ENCODE results near the gene OPN3. TPM values are rescaled to one million over a fixed set of nuclear protein-coding genes. Genes with fewer than 3 reads are reported as not detected.
A peak's percentile ranks its signal among the peaks of the same experiment; 100 is the strongest.

OPN3 gene
- total and polyA plus RNA-seq, 9 of the 15 experiments (the other 6 are each of a cell fraction or from before 2014, with no cell fraction given): 4.2 to 34.6 (median 17.0) TPM

DNA sequence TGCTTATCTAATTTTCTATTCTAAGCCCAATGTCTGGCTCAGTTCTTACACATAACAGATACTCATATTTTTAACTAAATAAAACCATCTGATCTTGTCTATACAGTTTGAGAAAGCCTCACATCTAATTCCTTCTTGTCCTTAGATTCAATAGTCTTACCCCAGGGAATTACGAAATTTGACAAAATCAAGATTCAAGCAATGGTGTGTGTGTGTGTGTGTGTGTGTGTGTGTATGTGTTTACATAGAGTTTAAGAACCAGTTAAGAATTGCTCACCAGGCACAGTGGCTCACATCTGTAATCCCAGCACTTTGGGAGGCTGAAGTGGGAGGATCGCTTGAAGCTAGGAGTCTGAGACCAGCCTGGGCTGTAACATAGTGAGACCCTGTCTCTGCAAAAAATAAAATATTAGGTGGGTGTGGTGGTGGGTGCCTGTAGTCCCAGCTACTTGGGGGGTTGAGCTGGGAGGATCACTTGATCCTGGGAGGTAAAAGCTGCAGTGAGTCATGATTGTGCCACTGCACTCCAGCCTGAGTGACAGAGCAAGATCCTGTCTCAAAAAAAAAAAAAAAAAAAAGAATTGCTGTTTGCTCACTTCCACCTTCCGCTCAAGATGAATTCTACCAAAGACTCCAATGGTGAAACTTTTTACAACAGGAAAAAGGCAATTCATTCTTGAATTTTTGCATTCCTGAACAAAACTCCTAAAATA is 18.1 kb upstream of the OPN3 start:
- H3K4me3 ChIP-seq: no peak overlapping the region
- in situ Hi-C loops (cut with MboI): no loop called here
- no peak for FAIRE-seq
- H3K4me2 ChIP-seq (ENCODE audit: insufficient read depth, low read length): no peak overlapping the region
- DNase-seq (ENCODE audit: extremely low read depth in 1 of 4, low spot score in 3 of 4): no peak
- no peaks in the 10 kb centered on the region for H3K9me1 ChIP-seq (ENCODE audit: control insufficient read depth, insufficient read depth, low read length)
- H3K36me3 ChIP-seq (ENCODE audit: control insufficient read depth, insufficient read depth, low read length): no peaks in the 10 kb centered on the region
- no peak overlapping the region for H3K27ac ChIP-seq (ENCODE audit: extremely low read depth, low read depth, low read length)
- no peaks in the 10 kb centered on the region for H3K79me2 ChIP-seq (ENCODE audit: control insufficient read depth, insufficient read depth, low read length)
- H3K4me1 ChIP-seq (replicated peaks in 1 of 2; ENCODE audit: control insufficient read depth in 2 of 2, insufficient read depth in 2 of 2, low read length in 2 of 2): peaks cover 0 to 4% of the 10 kb centered on the region in 2 experiments; a peak in 2 of 5 replicates
- no peak overlapping the region for H3K9ac ChIP-seq (ENCODE audit: insufficient read depth in 1 of 2, low read depth in 2 of 2, low read length in 2 of 2)
- H2AFZ ChIP-seq (ENCODE audit: low read depth, low read length): no peak overlapping the region
- intact Hi-C loops (cut with micrococcal nuclease): no loop called here
- ATAC-seq: peak; percentile 40; the same call in 2 of the 3 replicates
- ChIA-PET CTCF (ENCODE audit: low intra/inter-chr PET ratio) (no interaction called here), POLR2A (interaction anchor here (0.6 to 1.3 kb wide), 2 partner anchors 10 to 69 kb away, joined by 3 to 4 read pairs; no protein-coding TSS in a partner anchor)
- 74% methylated on average over 3 of the region's 3 CpGs for WGBS (ENCODE audit: insufficient coverage, low coverage, missing lambda C conversion rate)
- H4K20me1 ChIP-seq (replicated peaks; ENCODE audit: control insufficient read depth, insufficient read depth, low read length): no peaks in the 10 kb centered on the region
- H3K27me3 ChIP-seq (ENCODE audit: control insufficient read depth in 2 of 2, insufficient read depth in 2 of 2, low read length in 2 of 2): no peaks in the 10 kb centered on the region
- no peaks in the 10 kb centered on the region for H3K9me3 ChIP-seq (replicated peaks; ENCODE audit: control insufficient read depth, insufficient read depth, low read depth, low read length)
- TF ChIP-seq TRIM24 (IDR thresholded peaks at IDR 0.05) (peak in 1 of 2 experiments; percentile 54; a peak in 1 of 4 replicates), SRSF7 (optimal IDR thresholded peaks at IDR 0.05; ENCODE audit: low read depth, low read length) (no peak), MAFF (IDR thresholded peaks at IDR 0.05; ENCODE audit: low read length) (no peak), NRF1 (conservative IDR thresholded peaks at IDR 0.05 in 1 of 2, IDR thresholded peaks at IDR 0.05 in 1 of 2) (no peak), PKNOX1 (IDR thresholded peaks at IDR 0.05) (peak; percentile 87), XRCC3 (IDR thresholded peaks at IDR 0.05) (no peak), FOSL1 (tag; conservative IDR thresholded peaks at IDR 0.05) (0 out of 2 replicates have a peak, but pooled peaks have one; percentile 29), HOMEZ (CRISPR knock-in tag; IDR thresholded peaks at IDR 0.05) (no peak), ZNF707 (CRISPR knock-in tag; conservative IDR thresholded peaks at IDR 0.05) (no peak), SMARCE1 (IDR thresholded peaks at IDR 0.05) (peak; percentile 39; the same call in 1 of the 2 replicates), NFXL1 (CRISPR knock-in tag; IDR thresholded peaks at IDR 0.05) (no peak), ZNF384 (IDR thresholded peaks at IDR 0.05; ENCODE audit: low read depth, low read length) (peak; percentile 85), ZNF316 (IDR thresholded peaks at IDR 0.05) (peak; percentile 26; the same call in 1 of the 2 replicates), CEBPB (tag; IDR thresholded peaks at IDR 0.05) (0 out of 2 replicates have a peak, but pooled peaks have one; percentile 9)
- TF ChIP-seq, protein P1, sequence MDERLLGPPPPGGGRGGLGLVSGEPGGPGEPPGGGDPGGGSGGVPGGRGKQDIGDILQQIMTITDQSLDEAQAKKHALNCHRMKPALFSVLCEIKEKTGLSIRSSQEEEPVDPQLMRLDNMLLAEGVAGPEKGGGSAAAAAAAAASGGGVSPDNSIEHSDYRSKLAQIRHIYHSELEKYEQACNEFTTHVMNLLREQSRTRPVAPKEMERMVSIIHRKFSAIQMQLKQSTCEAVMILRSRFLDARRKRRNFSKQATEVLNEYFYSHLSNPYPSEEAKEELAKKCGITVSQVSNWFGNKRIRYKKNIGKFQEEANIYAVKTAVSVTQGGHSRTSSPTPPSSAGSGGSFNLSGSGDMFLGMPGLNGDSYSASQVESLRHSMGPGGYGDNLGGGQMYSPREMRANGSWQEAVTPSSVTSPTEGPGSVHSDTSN (CRISPR knock-in tag; IDR thresholded peaks at IDR 0.05; ENCODE audit: low read depth): no peak
- TF ChIP-seq, protein P1 (tag; conservative IDR thresholded peaks at IDR 0.05; ENCODE audit: low read depth): 0 out of 2 replicates have a peak, but pooled peaks have one; percentile 11
- TF ChIP-seq, protein P2, sequence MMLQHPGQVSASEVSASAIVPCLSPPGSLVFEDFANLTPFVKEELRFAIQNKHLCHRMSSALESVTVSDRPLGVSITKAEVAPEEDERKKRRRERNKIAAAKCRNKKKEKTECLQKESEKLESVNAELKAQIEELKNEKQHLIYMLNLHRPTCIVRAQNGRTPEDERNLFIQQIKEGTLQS (IDR thresholded peaks at IDR 0.05): peak; percentile 27; the same call in 1 of the 2 replicates
- TF ChIP-seq, protein P2 (CRISPR knock-in tag; conservative IDR thresholded peaks at IDR 0.05): no peak
- BruUV-seq (replicated peaks): no TSS peak
